Panc1 (cell line): Measurements from ENCODE around the gene CTSK. TPM values are rescaled to one million over a fixed set of nuclear protein-coding genes. Genes with fewer than 3 reads are reported as not detected.
A peak's percentile ranks its signal among the peaks of the same experiment; 100 is the strongest.

Experiments
- ATAC-seq: fragments of 200-7000 bp; cut with Tn5 transposase; 2 replicates; pipeline ENCODE4 v1.9.1; 2020; ENCODE audit warnings: mild to moderate bottlenecking, moderate library complexity
- BruUV-seq: library from RNA; stranded (reverse); fragments of 400-500 nt; replicated peaks from 2 replicates; lab custom pipeline; 2021; lab: Mats Ljungman, UMichigan
- CTCF ChIA-PET: fragments of 300-600 bp; sonication (Branson Sonifier 250); formaldehyde crosslinking; loops from one replicate; lab custom pipeline; 2022; ENCODE audit warnings: antibody characterized with exemption; lab: Charles Lee
- POLR2A ChIA-PET: fragments of 300-600 bp; sonication (Branson Sonifier 250); formaldehyde crosslinking; loops from one replicate; lab custom pipeline; 2022; ENCODE audit warnings: antibody characterized with exemption; lab: Charles Lee
- DNase-seq: peaks from one replicate; pipeline ENCODE4 v3.0.0-alpha.2; 2010; ENCODE audit warnings: low read depth, low spot score
- H3K27ac ChIP-seq: 2 replicates; pipeline ENCODE4 v1.5.1; 2011; ENCODE audit warnings: mild to moderate bottlenecking, low read length, inconsistent platforms
- H3K27me3 ChIP-seq: fragments of 200-500 bp; sonication (Bioruptor generic); 2 replicates; pipeline ENCODE4 v1.6.0; 2014; ENCODE audit warnings: low read length, inconsistent platforms; ENCODE audit not compliant: control insufficient read depth, insufficient read depth
- H3K36me3 ChIP-seq: fragments of 200-500 bp; sonication (Bioruptor generic); 2 replicates; pipeline ENCODE4 v1.5.1; 2014; ENCODE audit warnings: inconsistent platforms, mild to moderate bottlenecking, low read length, moderate library complexity; ENCODE audit not compliant: control insufficient read depth, insufficient read depth
- H3K4me1 ChIP-seq: 2 replicates; pipeline ENCODE4 v1.5.1; 2011; ENCODE audit warnings: inconsistent platforms, mild to moderate bottlenecking, low read length, moderate library complexity; ENCODE audit not compliant: control insufficient read depth, insufficient read depth
- H3K4me3 ChIP-seq, 2 experiments: 2 replicates each; pipeline ENCODE4 v1.5.1; 2011 to 2012; ENCODE audit warnings: low read depth in 2 of 2, low read length in 2 of 2, mild to moderate bottlenecking in 2 of 2, inconsistent platforms in 1 of 2, moderate library complexity in 1 of 2
- H3K9me3 ChIP-seq: fragments of 200-500 bp; sonication (Bioruptor generic); 2 replicates; pipeline ENCODE4 v1.5.1; 2014; ENCODE audit warnings: low read depth, mild to moderate bottlenecking, inconsistent platforms, low read length, moderate library complexity; ENCODE audit not compliant: control insufficient read depth, insufficient read depth
- CTCF ChIP-seq: fragments of 450-650 bp; IDR thresholded peaks from 2 replicates; pipeline ENCODE4 v1.5.1; 2017; ENCODE audit warnings: mild to moderate bottlenecking
- POLR2AphosphoS5 ChIP-seq: IDR thresholded peaks from 2 replicates; pipeline ENCODE4 v1.6.1; 2012; ENCODE audit warnings: mild to moderate bottlenecking, low read depth, low read length, moderate library complexity
- REST ChIP-seq, 2 experiments: IDR thresholded peaks; 2 replicates each; pipeline ENCODE4 v1.6.1; 2011 to 2012; ENCODE audit warnings: low read depth in 2 of 2, control low read depth in 1 of 2, low read length in 1 of 2, mild to moderate bottlenecking in 1 of 2, moderate library complexity in 1 of 2; ENCODE audit not compliant: insufficient read depth in 1 of 2
- SIN3A ChIP-seq: IDR thresholded peaks from 2 replicates; pipeline ENCODE4 v1.6.1; 2012; ENCODE audit warnings: low read depth, mild to moderate bottlenecking, low read length, moderate library complexity, borderline replicate concordance; ENCODE audit not compliant: insufficient read depth
- TCF7L2 ChIP-seq: IDR thresholded peaks from 2 replicates; pipeline ENCODE4 v1.6.1; 2011; ENCODE audit warnings: mild to moderate bottlenecking, low read depth, low read length, inconsistent platforms
- in situ Hi-C: cut with HindIII; loops from 2 replicates; pipeline ENCODE4 v1.10.0; 2016; ENCODE audit warnings: low sequenced_read_pairs, low pct_unique_long_range_greater_than_20kb
- intact Hi-C: fragments of 100-400 bp; cut with micrococcal nuclease; formaldehyde crosslinking; loops from one replicate; pipeline ENCODE4 v1.10.0; 2022; ENCODE audit not compliant: unreplicated experiment
- total RNA-seq: library from RNA; stranded (reverse); gene quantifications from one replicate; pipeline ENCODE4 v1.2.1, GENCODE V29; 2021; ENCODE audit not compliant: unreplicated experiment

The CTSK gene
- total RNA-seq, 1 experiment from 2014 or later = 4.4 TPM

GRCh38 chr1:150765296-150765976, 42.6 kb downstream of the CTSK start, which contains the start of gene CTSS:
TSS of gene CTSS (minus strand) at chr1:150765778. CDS start at chr1:150764763, 1,015 bp downstream.
- intact Hi-C loops (no loop called here), in situ Hi-C loops (no loop called here)
- Histone ChIP-seq H3K27ac (peak within 1 kb of the TSS; percentile 54), H3K4me1 (no peaks in the 10 kb centered on the region; the same call in 1 of the 2 replicates), H3K36me3 (no peaks in the 10 kb centered on the region), H3K27me3 (no peaks in the 10 kb centered on the region), H3K9me3 (0 out of 2 replicates have a peak, but pooled peaks cover 1% of the 10 kb centered on the region), H3K4me3 (peak within 1 kb of the TSS in 1 of 2 experiments; percentile 4; a peak in 1 of 4 replicates)
- no TSS peak for BruUV-seq
- ATAC-seq (no peak), DNase-seq (no peak)
- ChIA-PET POLR2A (no interaction called here), CTCF (interaction anchor here (0.7 to 1.0 kb wide), 2 partner anchors 47 to 334 kb away, joined by 6 to 9 read pairs; no protein-coding TSS in a partner anchor)
- TF ChIP-seq TCF7L2 (no peak), CTCF (no peak), POLR2AphosphoS5 (no peak), SIN3A (no peak), REST (IDR thresholded peaks at IDR 0.05; ENCODE audit: insufficient read depth in 1 of 2, low read depth in 2 of 2, low read length in 1 of 2) (no peak)

- intact Hi-C loops = no loop called here
- Histone ChIP-seq H3K9me3 (0 out of 2 replicates have a peak, but pooled peaks cover 3% of the 10 kb centered on the region), H3K4me3 (no peak overlapping the region), H3K27me3 (no peaks in the 10 kb centered on the region), H3K27ac (no peak overlapping the region; the same call in 1 of the 2 replicates), H3K4me1 (no peaks in the 10 kb centered on the region; the same call in 1 of the 2 replicates), H3K36me3 (no peaks in the 10 kb centered on the region)
- DNase-seq (no peak), ATAC-seq (peak; percentile 72; the same call in 1 of the 2 replicates)
- ChIA-PET CTCF (interaction anchor here (1.0 kb wide), 1 partner anchor 335 kb away, joined by 9 read pairs; no protein-coding TSS in a partner anchor), POLR2A (no interaction called here)
- in situ Hi-C loops = no loop called here
- BruUV-seq = no TSS peak
- TF ChIP-seq POLR2AphosphoS5 (no peak), TCF7L2 (no peak), CTCF (no peak), SIN3A (no peak), REST (IDR thresholded peaks at IDR 0.05; ENCODE audit: insufficient read depth in 1 of 2, low read depth in 2 of 2, low read length in 1 of 2) (no peak)
Observed at GRCh38 chr1:150764617-150765101, 43.4 kb downstream of the CTSK start.
